HCT116 (cell line): ENCODE data around the gene WDR45B.
"Not testable (repeated sequence)": the region's sequence is repeated elsewhere in the genome, so short reads cannot be mapped to it uniquely, and the experiment has no call there.

Experiments
- EZH2 ChIP-seq: fragments of 200-600 bp; sonication (generic); IDR thresholded peaks from 2 replicates; pipeline ENCODE4 v1.6.1; 2017; ENCODE audit warnings: antibody characterized with exemption, mixed run types
- POLR2A ChIP-seq: IDR thresholded peaks from 2 replicates; pipeline ENCODE4 v1.7.0; 2011; ENCODE audit warnings: borderline replicate concordance; ENCODE audit not compliant: insufficient read depth, insufficient read length; ENCODE audit errors: extremely low read depth
- POLR2AphosphoS5 ChIP-seq: IDR thresholded peaks from 2 replicates; pipeline ENCODE4 v1.6.1; 2011; ENCODE audit warnings: mild to moderate bottlenecking, low read depth, low read length, moderate library complexity
- TF ChIP-seq, protein P1 (sequence below), 3 experiments: fragments of 200-600 bp in 1 of 3; sonication (generic) in 1 of 3; IDR thresholded peaks in 2 of 3; conservative IDR thresholded peaks in 1 of 3; 2 replicates each; pipeline ENCODE4 v1.5.1; 2012 to 2017; ENCODE audit warnings: low read depth in 2 of 3, low read length in 2 of 3, antibody characterized with exemption in 1 of 3, borderline replicate concordance in 1 of 3, control low read depth in 1 of 3, mild to moderate bottlenecking in 1 of 3, mixed read lengths in 1 of 3, mixed run types in 1 of 3, moderate library complexity in 1 of 3; ENCODE audit not compliant: insufficient read depth in 1 of 3

DNA sequence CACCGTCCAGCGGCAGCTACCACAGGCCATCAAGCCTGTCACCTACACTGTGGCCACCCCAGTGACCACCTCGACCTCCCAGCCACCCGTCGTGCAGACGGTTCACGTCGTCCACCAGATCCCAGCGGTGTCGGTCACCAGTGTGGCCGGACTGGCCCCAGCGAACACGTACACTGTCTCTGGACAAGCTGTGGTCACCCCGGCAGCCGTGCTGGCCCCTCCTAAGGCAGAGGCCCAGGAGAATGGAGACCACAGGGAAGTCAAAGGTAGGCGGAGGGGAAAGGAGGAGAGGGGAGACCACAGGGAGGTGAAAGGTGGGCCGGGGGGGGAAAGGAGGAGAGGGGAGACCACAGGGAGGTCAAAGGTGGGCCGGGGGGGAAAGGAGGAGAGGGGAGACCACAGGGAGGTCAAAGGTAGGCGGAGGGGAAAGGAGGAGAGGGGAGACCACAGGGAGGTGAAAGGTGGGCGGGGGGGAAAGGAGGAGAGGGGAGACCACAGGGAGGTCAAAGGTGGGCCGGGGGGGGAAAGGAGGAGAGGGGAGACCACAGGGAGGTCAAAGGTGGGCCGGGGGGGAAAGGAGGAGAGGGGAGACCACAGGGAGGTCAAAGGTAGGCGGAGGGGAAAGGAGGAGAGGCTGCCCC, 62.2 kb downstream of the WDR45B start:
- TF ChIP-seq, protein P1, sequence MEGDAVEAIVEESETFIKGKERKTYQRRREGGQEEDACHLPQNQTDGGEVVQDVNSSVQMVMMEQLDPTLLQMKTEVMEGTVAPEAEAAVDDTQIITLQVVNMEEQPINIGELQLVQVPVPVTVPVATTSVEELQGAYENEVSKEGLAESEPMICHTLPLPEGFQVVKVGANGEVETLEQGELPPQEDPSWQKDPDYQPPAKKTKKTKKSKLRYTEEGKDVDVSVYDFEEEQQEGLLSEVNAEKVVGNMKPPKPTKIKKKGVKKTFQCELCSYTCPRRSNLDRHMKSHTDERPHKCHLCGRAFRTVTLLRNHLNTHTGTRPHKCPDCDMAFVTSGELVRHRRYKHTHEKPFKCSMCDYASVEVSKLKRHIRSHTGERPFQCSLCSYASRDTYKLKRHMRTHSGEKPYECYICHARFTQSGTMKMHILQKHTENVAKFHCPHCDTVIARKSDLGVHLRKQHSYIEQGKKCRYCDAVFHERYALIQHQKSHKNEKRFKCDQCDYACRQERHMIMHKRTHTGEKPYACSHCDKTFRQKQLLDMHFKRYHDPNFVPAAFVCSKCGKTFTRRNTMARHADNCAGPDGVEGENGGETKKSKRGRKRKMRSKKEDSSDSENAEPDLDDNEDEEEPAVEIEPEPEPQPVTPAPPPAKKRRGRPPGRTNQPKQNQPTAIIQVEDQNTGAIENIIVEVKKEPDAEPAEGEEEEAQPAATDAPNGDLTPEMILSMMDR (IDR thresholded peaks at IDR 0.05 in 2 of 3, conservative IDR thresholded peaks at IDR 0.05 in 1 of 3; ENCODE audit: borderline replicate concordance in 1 of 3, insufficient read depth in 1 of 3, low read depth in 2 of 3, low read length in 2 of 3) = not testable (repeated sequence)
- TF ChIP-seq POLR2A, EZH2, POLR2AphosphoS5: not testable (repeated sequence)
